HG03159 (cell line): ENCODE results near the gene TOX2.
A peak's percentile ranks its signal among the peaks of the same experiment; 100 is the strongest.

Experiments used
- ATAC-seq: cut with Tn5 transposase; IDR thresholded peaks from one replicate; pipeline ENCODE4 v1.9.1; 2021; ENCODE audit warnings: mild to moderate bottlenecking, moderate library complexity; ENCODE audit not compliant: unreplicated experiment

Gene TOX2

DNA sequence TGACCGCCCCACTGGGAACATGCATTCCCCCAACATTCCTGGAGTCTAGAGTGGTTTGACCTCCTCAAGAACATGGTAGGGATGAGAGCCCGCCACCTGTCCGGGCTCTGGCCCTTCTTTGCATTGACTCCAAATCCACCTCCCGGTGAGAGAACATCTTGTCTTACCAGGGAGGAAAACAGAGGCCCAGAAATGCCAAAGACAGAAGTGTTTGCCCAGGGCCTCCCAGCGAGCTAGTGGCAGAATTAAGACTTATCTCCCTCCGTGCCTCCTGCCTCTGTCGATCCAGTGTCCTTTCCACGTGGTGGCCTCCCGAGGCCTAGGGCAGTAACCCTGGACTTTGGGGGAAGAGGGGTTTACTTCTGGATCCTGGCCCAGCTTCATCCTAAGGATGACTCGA is 137.5 kb downstream of the TOX2 start:
- no peak for ATAC-seq

DNA sequence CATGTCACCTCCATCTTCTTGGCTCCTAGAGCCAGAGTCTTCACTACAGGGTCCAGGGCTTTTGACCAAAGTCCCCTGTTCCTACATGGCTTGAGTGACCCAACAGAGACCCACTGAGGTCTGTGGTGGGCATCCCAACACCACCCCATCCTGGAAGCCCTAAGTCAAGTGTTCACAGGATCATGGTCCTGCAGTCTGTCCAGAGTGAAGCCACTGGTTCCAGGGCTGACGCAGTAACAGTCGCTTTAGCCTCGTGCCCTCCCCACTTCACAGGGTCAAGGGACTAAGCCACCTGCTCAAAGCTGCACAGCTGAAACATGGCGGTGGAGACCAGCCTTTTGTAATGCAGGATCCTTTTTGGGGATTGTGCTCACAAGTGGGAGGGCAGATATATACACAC is 138.4 kb downstream of the TOX2 start:
- ATAC-seq = no peak

DNA sequence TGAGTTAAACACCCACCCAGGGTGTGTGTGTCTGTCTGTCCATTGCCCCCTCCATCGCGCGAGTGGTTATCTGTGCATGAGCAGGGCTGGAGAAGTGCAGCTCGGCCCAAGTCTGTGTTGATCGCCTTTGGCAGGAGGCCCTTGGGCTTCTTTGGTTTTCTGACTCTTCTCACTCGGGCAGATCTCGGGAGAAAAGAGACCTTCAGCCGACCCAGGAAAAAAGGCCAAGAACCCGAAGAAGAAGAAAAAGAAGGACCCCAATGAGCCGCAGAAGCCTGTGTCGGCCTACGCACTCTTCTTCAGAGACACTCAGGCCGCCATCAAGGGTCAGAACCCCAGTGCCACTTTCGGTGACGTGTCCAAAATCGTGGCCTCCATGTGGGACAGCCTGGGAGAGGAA is 139.5 kb downstream of the TOX2 start:
- no peak for ATAC-seq

DNA sequence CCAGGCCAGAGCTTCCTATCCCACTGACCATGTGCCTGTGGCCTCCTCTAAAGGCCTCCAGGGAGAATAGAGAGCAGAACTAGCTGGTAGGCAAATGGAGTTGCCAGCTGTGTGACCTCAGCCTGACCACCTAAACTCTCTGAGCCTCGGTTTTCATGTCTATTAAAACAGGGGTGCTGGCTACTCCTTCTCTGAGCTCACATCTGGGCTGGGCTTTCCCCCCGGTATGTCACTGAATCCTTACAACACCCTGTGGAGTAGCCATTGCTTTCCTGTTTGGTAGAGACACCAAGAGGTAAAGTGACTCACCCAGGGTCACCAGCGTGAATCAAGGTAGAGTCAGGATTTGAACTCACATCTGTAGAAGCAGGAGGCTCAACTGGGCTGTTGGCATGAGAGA is 140.2 kb downstream of the TOX2 start:
- ATAC-seq = no peak

DNA sequence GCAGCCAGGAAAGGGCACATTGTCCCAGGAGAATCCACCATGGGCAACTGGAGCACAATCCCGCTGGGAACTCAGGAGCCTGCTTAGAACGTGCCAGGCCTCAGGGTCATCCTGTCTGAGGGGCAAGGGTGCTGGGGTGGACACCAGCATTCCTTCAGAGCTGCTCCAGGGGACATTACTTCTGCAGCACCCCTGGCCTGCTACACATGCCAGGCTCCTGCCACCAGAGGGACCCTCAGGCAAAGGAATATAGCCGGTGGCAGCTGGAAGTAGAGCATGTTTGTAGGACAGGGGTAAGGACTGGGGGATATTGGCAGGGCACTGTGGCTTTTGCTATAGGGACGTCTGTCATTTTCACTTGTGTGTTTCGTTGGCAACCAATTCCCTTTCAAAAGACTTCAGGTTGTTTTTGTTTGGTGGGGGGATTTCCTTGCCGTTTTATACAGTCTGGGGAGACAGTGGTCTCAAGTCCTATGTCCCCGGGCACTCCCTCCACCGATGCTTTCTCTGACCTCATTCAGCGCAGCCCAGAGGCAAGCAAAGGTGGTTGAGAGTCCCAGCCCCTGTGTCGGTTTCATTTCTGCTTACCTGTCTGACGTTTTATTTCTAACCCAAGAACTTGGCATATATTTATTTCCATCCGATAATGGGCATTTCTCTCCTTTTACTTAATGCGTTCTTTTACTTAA is 141.5 kb downstream of the TOX2 start:
- ATAC-seq = no peak

DNA sequence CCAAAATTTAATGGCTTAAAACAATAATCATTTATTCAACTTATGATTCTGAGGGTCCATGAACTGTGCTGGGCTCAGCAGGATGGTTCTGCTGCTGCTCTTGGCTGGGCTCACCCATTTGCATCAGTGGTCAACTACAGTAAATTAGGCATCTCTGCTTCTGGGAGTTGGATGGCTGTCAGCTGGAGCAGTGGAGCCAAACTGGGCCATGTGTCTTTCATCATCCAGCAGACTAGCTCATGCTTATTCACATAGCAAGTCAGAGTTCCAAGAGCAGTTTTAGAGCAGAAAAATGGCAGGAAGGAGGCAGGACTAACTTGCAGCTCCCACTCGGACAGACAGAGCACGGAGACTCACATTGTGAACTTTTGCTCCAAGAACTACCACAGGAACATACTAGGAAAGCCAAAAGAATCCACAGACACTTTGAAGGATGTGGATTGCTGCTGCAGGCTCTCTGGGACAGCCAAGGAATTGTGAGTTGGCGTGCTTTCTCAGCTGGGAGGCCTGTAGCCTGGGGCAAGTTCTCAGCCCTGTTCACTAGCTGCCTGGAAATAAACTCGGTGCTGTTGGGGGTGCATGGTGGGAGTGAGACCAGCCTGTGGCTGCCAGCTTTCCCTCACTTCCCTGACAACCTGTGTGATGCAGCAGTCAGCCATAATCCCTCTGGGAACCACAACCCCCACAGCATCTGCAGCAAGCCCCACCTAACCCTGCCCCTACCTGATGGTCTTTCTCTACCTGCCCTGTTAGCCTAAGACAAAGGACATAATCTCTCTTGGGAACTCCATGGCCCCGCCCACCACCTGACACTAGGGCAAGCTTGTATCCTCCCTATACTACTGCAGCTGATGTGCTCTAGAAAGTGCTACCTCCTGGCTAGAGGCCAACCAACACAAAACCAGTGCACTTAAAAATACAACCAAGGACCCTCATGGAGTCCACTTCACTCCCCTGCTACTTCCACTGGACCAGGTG is 143.3 kb downstream of the TOX2 start:
- no peak for ATAC-seq

DNA sequence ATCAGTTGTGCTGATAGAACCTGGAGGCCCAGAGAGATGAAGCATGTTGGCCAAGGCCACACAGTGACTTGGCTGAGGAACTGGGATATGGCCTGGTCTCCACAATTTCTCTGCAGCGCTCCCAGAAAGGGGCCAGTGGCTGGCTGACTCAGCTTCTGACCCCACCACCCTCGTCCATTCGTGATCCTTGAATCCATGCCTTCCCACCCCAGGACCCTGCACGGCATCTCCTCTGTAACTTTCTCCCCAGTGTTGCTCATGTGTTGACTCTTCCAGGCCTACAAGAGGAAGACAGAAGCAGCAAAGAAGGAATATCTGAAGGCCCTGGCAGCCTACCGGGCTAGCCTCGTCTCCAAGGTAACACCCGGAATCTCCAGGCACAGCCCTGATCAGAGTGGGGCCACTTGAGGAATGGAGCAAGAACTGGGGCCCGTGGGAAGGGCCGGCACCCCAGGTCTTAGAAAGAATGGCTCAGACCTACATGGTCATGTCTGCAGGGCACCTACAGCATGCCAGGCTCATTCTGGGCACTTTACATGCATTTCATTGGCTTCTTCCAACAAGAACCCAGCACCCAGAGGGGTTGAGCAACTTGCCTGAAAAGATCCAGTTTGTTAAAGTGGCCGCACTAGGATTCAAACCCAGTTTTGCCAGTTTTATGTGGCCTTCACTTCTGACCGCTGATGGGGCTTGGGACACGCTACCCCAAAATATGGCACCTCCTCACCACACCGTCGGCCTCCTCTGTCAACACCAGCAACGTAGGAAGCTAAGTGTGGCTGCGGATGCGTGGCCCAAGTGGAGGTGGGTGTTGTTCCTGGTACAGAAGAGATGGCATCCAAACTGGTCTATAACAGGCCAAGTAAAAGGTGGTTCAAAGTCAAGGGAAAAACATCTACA is 150.1 kb downstream of the TOX2 start:
- no peak for ATAC-seq

DNA sequence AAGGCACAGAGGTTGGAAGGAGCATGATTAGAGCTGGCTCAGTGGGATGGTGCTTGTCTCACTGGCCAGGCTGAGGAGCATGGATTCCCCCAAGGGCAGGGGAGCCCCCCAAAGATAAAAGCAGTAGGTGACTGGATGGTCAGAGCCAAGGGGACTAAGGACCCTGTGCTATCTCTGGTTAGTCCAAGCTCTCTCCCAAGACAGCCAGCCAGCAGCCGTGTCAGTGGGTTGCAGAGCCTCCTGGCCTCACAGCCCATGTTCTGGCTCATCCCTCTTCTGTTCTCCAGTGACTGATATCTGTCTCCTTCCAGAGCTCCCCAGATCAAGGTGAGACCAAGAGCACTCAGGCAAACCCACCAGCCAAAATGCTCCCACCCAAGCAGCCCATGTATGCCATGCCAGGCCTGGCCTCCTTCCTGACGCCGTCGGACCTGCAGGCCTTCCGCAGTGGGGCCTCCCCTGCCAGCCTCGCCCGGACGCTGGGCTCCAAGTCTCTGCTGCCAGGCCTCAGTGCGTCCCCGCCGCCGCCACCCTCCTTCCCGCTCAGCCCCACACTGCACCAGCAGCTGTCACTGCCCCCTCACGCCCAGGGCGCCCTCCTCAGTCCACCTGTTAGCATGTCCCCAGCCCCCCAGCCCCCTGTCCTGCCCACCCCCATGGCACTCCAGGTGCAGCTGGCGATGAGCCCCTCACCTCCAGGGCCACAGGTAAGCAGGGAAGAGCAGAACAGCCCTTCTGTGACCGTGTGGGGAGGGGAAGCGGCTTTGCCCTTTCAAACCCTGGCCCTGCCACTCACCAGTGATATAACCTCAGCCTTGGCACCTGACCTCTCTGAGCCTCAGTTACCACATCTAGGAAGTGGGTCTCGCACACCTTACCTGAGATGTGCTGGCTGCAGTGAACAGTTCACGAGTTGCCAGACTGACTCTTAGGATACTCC is 151.0 kb downstream of the TOX2 start:
- no peak for ATAC-seq

DNA sequence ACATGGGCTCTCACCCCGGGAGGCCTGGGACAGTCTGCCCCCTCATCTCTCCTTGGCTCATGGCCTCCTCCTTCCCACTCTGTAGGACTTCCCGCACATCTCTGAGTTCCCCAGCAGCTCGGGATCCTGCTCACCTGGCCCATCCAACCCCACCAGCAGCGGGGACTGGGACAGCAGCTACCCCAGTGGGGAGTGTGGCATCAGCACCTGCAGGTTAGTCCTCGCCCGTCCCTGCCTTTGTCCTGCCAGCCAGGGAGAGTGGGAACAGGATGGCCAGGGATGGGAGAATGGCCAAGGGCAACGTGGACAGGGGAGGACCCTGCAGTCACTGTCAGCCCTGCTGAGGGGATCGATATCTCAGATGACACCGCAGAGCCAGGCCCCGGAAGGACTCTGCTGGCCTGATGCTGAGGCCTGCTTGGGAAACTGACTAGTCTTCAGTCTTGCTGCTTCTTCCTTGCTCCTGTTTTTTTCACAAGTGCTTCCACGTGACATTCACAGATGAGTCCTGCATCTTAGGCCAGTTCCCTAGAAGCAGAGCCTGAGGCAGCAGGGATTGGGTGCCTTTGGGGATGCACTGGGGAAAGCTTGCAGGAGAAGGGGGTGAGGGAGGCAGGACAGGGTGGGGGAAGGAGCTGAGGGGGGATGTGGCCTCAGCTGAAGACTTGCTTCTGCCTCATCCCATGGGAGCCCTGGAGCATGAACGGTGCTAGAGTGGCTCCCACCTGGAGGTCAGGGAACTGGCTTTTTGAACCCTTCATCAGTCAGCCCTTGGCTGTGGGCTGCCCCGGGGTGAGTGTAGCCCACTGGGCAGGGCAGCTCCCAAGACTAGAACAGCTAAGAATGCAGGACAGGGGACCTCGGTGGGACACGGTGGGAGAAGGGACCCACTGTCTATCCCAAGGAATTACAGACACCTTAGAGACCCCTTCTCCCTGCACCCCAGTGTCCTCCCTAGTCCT is 152.3 kb downstream of the TOX2 start:
- no peak for ATAC-seq

DNA sequence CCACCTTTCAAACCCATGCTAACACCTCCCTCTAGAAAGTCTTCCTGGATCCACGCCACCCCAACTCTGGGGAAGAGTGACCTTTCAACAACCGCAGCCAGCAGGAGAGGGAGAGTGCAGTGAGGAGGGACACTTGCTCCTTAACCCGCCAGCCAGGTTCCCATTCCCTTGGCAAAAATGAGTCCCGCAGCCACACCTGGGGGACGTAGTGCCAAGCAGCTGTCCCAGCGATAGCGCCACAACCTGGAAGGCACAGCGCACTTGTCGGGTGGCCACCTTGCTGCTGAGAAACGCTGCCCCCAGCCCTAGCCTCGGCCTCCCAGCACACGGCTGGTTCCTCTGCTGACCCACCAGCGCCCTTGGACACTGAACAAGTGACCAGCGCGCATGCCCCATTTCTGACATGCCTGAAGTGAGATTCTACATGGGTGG is 153.0 kb downstream of the TOX2 start:
- ATAC-seq = no peak

DNA sequence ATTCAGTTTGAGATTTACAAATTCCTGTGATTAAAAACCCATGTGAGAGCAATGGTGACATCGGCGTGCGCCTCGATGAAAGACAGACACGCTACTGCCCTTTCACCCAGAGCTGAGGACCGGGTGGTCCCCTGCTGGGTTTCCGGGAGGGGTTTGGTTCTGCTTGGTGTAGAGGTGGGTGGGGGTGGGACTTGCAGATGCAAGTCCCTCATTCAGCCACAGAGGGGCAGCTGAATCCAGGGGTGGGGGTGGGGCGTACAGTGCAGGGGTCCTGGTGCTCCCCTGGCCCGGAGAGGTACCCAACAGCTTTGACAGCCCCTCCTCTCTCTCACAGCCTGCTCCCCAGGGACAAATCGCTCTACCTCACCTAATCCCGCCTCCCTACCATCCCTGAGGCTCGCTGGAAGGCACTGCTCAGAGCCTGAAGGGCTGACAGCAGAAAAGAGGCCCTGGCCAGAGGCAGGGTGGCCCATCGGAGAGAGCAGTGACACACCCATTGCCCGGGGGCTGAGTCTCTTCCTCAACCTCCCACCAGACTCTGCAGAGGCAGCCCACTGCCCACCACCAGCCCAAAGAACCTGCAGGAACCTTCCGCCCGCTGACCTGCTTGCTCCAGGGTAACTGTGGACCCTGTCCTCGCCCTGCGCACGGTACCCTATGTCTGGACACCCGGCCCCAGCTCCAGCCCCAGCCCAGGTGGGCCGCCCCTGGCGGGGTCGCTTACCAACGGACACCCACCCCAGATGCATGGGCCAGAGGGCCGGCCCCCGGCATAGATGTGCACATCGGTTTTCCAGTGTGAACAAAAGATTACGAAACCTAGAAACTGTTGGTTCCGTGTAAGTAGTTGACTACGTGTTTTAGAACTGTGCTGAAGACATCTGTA is 153.9 kb downstream of the TOX2 start:
- ATAC-seq = no peak

DNA sequence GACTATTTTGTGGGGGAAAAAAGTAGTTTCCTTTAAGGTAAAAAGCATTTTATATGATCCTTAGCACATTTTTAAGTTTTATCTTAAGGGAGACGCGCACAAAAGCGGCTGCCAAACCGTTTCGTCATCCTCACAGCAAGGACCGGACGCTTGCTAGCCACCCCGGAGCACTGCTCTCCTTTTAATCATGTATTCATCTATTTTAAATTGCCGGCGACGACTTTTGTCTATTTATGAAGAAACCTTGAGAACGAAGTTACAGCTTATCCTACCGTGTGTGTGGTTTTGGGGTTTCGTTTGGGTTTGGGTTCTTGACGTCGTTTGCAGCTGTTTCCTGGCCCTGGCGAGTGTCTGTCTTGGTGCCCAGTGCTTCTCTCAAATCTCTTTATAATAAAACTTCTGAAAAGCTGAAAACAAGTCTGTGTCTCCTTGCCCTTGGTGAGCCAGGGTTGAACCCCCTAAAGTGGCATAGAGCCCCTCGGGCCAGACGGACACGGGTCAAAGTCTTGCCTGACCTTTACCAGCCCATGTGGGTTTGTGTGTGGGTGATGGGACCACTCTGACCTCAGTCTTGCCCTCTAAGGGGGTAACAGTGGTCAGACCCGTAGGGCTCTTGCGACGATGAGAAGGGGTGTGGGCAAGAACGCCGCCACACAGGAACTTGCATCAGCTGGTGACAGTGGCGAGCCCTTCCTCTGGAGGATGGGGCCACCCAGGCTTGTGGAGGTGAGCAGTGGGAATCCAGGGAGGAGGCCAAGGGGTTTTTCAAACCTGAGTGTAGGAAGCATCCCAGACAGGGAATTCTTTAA is 154.8 kb downstream of the TOX2 start:
- ATAC-seq = peak; percentile 58

DNA sequence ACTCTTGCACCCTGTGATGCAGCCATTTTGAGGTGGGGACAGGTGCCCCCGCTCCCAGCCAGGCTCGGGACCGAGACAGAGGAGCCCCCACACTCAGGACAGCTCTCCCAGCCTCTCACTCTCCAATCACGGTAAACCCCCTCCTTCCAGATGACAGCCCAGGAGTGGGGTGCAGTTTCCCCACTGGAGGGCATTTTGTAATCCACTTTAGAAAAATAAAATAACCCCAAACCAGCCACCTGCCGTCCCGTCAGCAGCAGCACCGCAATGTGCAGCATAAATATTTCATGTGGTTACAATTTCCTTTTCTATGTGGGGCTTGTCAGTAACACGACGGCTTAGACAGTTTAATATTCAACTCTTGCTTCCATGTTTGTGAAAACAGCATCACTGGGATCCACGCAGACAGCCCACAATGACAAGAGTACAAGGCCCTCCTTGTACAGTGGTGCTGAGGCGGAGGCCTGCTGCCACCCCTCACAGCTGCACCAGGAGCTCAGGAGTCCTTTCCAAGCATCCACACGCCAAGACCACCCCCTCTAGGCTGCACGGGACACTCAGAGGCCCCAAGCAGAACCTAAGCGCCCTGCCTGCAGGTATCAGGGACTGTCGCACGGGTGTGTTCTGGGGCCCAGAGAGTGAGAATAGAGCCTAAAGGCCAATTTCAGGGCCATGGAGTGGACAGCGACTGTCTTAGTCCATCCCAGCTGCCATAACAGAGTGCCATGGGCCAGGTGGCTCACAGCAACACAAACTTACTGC is 155.7 kb downstream of the TOX2 start:
- ATAC-seq = no peak

DNA sequence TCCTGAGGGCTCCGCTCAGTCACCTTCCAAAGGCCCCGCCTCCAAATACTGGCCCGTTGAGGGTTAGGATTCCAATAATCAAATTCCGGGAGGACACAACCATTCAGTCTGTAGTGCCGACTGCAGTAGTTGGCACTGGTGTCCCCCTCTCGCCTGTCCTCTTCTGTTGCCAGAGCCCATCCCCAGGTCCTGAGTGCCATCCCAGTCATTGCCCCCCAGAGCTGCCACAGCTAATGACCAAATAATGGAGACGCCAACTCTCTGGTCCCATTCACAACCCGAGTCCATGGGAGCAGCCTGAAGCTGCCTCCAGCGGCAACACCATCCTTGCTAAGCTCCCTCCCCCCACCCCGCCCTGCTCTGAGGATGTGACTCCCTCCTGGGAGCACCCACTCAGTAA is 156.4 kb downstream of the TOX2 start:
- no peak for ATAC-seq

DNA sequence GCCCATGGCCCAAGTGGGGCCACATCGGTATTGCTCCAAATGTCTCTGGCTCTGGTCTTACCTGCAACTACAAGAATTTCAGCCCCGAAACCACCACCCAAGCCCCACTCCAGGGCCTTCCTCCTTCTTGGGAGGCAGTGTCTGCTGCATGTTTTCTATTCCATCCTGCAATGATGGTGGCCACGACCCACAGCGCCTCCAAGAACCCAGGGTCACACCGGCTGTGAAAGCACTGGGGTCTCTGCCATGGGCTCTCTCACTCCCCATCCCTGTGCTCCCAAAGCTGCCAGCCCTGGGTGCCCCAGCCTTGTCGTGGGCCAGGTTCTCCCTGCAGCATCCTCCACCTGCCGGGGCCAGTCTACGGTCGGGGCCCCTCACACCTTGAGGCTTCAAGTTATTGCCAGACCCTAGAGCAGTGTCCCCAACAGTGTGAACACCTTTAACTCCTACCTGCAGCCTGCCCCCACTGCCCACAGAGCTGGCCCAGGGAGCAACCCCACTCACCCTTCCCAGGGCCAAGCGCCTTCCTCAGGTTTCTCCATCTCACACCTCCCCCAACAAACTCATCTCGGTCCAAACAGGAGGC is 157.0 kb downstream of the TOX2 start:
- ATAC-seq = no peak

DNA sequence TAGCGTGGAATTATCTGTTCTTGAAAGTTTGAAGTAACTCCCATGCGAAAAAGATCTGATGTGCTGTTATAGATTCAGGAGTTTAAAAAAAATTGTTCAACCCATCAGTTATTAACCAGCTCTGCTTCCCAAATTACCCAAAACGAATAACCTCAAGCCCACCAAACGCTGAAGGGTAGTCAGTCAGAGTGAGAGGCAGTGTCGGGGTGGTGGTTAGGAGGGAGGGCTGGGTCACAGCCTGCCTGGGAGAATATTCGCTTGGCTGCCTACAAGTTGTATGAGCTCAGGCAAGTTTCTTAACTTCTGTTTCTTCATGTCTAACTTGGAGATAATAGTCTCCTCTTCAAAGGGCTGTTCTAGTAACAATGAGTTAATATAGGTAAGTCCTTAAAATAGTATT is 157.7 kb downstream of the TOX2 start:
- ATAC-seq = no peak
